ACC112 (cell line): ENCODE measurements around the gene OBP2B.

Experiments
- H2AFZ ChIP-seq: fragments of 200-600 bp; sonication (generic); one replicate; pipeline ENCODE4 v1.6.0; 2017; ENCODE audit warnings: antibody characterized with exemption, low read length; ENCODE audit not compliant: unreplicated experiment
- H3K27ac ChIP-seq: fragments of 200-600 bp; sonication (generic); 2 replicates; pipeline ENCODE4 v1.5.1; 2014; ENCODE audit warnings: low read depth, mild to moderate bottlenecking, antibody characterized with exemption, low read length, moderate library complexity
- H3K27me3 ChIP-seq: fragments of 200-600 bp; sonication (generic); 2 replicates; pipeline ENCODE4 v1.6.1; 2014; ENCODE audit warnings: mild to moderate bottlenecking, antibody characterized with exemption, low read length, moderate library complexity, mixed read lengths; ENCODE audit not compliant: insufficient read depth
- H3K36me3 ChIP-seq: fragments of 200-600 bp; sonication (generic); 2 replicates; pipeline ENCODE4 v1.6.1; 2016; ENCODE audit warnings: mild to moderate bottlenecking, antibody characterized with exemption, low read length, moderate library complexity, mixed read lengths; ENCODE audit not compliant: insufficient read depth
- H3K4me1 ChIP-seq: fragments of 200-600 bp; sonication (generic); one replicate; pipeline ENCODE4 v1.6.1; 2016; ENCODE audit warnings: low read length, mixed read lengths; ENCODE audit not compliant: insufficient read depth, unreplicated experiment, control insufficient read depth
- H3K4me3 ChIP-seq: fragments of 200-600 bp; sonication (generic); 2 replicates; pipeline ENCODE4 v1.5.1; 2014; ENCODE audit warnings: mild to moderate bottlenecking, low read depth, low read length
- H3K79me2 ChIP-seq: fragments of 200-600 bp; sonication (generic); one replicate; pipeline ENCODE4 v1.6.0; 2016; ENCODE audit warnings: low read length; ENCODE audit not compliant: control insufficient read depth, unreplicated experiment, insufficient read depth

OBP2B gene

DNA sequence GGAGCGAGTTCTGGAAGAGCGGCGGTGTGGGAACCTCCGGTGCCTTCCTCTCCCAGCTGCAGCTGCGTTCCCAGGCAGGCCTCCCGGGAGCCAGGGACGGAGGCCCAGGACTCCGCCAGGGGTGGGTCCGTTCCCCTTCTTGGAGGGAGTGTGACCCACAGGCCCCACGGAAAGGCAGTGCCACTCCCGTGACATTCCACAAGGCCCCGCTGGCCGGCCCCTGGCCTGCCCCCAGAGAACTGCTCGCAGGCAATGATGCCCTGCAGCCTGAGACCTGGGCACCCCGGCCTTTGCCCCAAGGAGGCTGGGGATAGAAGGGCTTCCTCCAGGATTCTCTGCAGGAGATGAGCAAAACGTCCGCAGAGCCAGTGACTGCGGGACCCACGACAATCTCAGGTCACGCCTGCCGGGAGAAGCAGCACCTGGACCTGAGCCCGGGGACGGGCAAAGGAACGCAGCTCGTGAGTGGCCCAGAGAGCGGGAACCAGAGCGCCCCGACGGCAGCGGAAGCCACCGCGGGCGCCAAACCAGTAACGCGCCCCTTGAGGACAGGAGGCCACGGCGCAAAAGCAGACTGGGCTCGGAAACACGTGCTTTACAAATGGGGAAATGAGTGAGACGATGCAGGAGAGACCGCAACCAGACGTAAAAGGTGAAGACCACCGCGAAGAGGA is 9.3 kb downstream of the OBP2B start:
- Histone ChIP-seq H3K4me3 (no peak overlapping the region), H3K27me3 (peaks cover 72% of the 10 kb centered on the region), H3K27ac (no peak overlapping the region), H2AFZ (no peak overlapping the region), H3K79me2 (no peaks in the 10 kb centered on the region), H3K4me1 (no peaks in the 10 kb centered on the region), H3K36me3 (no peaks in the 10 kb centered on the region)

- Histone ChIP-seq H3K79me2 (no peaks in the 10 kb centered on the region), H3K4me1 (no peaks in the 10 kb centered on the region), H2AFZ (no peak overlapping the region), H3K27me3 (peaks cover 61% of the 10 kb centered on the region), H3K27ac (no peak overlapping the region), H3K36me3 (no peaks in the 10 kb centered on the region), H3K4me3 (no peak overlapping the region)
These were observed 14.0 kb downstream of the OBP2B start for GRCh38 chr9:133195029-133195428.

- Histone ChIP-seq H3K27me3 (peaks cover 59% of the 10 kb centered on the region), H3K4me1 (no peaks in the 10 kb centered on the region), H3K79me2 (no peaks in the 10 kb centered on the region), H3K4me3 (no peak overlapping the region), H2AFZ (no peak overlapping the region), H3K27ac (no peak overlapping the region), H3K36me3 (no peaks in the 10 kb centered on the region)
These were observed 14.5 kb downstream of the OBP2B start for GRCh38 chr9:133194597-133194996.

GRCh38 chr9:133191989-133192388 is 17.1 kb downstream of the OBP2B start:
- Histone ChIP-seq H2AFZ (no peak overlapping the region), H3K4me3 (no peak overlapping the region), H3K27ac (no peak overlapping the region), H3K36me3 (no peaks in the 10 kb centered on the region), H3K79me2 (no peaks in the 10 kb centered on the region), H3K4me1 (no peaks in the 10 kb centered on the region), H3K27me3 (peaks cover 72% of the 10 kb centered on the region)

DNA sequence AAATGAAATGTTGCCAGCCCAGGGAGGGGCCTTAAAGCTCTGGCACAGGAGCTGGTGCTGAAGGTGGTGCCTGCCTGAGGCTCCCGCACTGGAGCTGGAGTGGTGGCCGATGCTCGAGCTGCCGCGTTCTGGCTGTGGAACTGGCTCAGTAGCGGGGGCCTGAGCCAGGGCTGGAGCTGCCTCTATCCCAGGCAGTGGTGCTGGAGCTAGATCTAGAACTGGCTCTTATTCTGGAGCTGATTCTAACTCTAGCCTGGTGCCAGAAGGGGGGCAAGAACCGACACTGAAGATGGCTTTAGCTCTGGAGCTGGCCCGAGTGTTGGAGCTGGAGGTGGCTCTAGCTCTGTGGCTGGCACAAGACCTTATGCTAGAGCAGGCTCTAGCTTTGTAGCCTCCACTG is 19.2 kb downstream of the OBP2B start:
- no peaks in the 10 kb centered on the region for H3K79me2 ChIP-seq
- H3K4me3 ChIP-seq = no peak overlapping the region
- H3K27me3 ChIP-seq = peaks cover 61% of the 10 kb centered on the region

DNA sequence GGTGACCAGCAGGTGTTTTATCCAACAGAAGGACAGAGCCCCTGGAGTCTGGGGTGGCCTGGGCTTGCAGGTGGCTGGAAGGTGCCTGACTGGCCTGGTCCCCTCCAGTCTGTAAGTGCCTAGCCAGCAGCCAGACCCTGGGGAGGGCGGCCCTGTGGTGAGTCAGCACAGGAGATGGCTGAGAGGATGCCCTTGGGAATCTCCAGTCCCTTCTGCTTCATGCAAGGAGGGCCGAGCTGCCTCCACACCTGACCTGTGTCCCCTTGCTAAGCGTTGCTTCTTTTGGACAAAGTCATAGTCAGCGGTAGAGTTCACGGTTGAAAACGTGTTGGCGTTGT is 20.2 kb downstream of the OBP2B start:
- Histone ChIP-seq H3K27me3 (peaks cover 56% of the 10 kb centered on the region), H2AFZ (no peak overlapping the region), H3K4me3 (no peak overlapping the region), H3K36me3 (no peaks in the 10 kb centered on the region), H3K27ac (no peak overlapping the region), H3K79me2 (no peaks in the 10 kb centered on the region), H3K4me1 (no peaks in the 10 kb centered on the region)

More for the DNA sequence above, 19.2 kb downstream of the OBP2B start:
- H2AFZ ChIP-seq = no peak overlapping the region
- H3K4me1 ChIP-seq = no peaks in the 10 kb centered on the region
- no peak overlapping the region for H3K27ac ChIP-seq
- H3K36me3 ChIP-seq = no peaks in the 10 kb centered on the region

GRCh38 chr9:133188006-133188842 is 20.8 kb downstream of the OBP2B start:
- H3K27ac ChIP-seq = no peak overlapping the region
- no peaks in the 10 kb centered on the region for H3K4me1 ChIP-seq
- H3K27me3 ChIP-seq = peaks cover 54% of the 10 kb centered on the region
- H3K79me2 ChIP-seq = no peaks in the 10 kb centered on the region
- no peaks in the 10 kb centered on the region for H3K36me3 ChIP-seq
- no peak overlapping the region for H3K4me3 ChIP-seq
- no peak overlapping the region for H2AFZ ChIP-seq

DNA sequence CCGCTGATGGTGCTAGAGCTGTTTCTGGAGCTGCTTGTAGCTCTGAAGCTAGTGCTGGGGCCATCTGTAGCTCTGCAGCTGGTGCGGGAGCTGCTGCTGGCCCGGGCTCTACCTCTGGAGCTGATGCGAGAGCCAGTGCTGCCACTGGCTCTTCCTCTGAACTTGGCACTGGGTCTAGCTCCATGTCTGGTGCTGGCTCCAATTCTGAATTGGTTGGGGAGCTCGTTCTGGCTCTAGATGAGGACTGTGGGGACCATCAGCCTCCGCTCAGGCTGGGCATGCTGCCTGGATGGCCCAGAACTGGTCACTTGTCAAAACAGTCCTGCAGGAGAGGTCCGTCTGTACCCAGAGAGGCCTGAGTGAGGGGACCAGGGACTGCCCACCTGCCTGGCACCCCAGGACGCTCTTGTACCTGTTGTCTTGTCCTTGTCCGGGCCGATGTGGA is 21.5 kb downstream of the OBP2B start:
- H3K27ac ChIP-seq = no peak overlapping the region

DNA sequence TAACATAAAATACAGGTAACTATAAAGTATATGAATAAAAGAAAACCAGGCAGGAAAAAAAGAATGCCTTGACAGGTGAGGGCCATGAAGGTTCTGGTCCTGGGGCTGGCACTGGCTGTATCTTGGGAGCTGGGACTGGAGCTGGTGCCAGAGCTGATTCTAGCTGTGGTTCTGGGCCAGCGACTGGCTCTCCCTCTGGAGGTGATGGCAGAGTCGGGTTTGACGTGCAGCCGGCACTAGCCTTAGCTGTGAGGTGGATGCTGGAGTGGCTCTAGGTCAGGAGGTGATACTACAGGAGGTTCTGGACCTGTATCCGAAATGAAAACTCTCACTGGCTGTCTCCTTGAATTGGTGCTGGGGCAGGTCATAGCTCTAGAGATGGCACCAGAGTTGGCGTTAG is 22.3 kb downstream of the OBP2B start:
- H2AFZ ChIP-seq = no peak overlapping the region
- no peak overlapping the region for H3K27ac ChIP-seq
- H3K27me3 ChIP-seq = peaks cover 54% of the 10 kb centered on the region
- no peaks in the 10 kb centered on the region for H3K4me1 ChIP-seq
- H3K4me3 ChIP-seq = no peak overlapping the region
- H3K36me3 ChIP-seq = no peaks in the 10 kb centered on the region
- no peaks in the 10 kb centered on the region for H3K79me2 ChIP-seq

More for the DNA sequence above, 21.5 kb downstream of the OBP2B start:
- H3K27me3 ChIP-seq = peaks cover 54% of the 10 kb centered on the region
- no peak overlapping the region for H2AFZ ChIP-seq
- no peaks in the 10 kb centered on the region for H3K79me2 ChIP-seq
- H3K4me1 ChIP-seq = no peaks in the 10 kb centered on the region
- H3K36me3 ChIP-seq = no peaks in the 10 kb centered on the region
- no peak overlapping the region for H3K4me3 ChIP-seq

GRCh38 chr9:133184971-133185370 is 24.1 kb downstream of the OBP2B start:
- H3K27ac ChIP-seq = no peak overlapping the region
- H3K4me3 ChIP-seq = no peak overlapping the region
- no peaks in the 10 kb centered on the region for H3K79me2 ChIP-seq
- peaks cover 51% of the 10 kb centered on the region for H3K27me3 ChIP-seq
- H3K4me1 ChIP-seq = no peaks in the 10 kb centered on the region
- H2AFZ ChIP-seq = no peak overlapping the region
- no peaks in the 10 kb centered on the region for H3K36me3 ChIP-seq

- H3K4me3 ChIP-seq = no peak overlapping the region
- H3K27me3 ChIP-seq = peaks cover 45% of the 10 kb centered on the region
- no peaks in the 10 kb centered on the region for H3K4me1 ChIP-seq
- no peaks in the 10 kb centered on the region for H3K36me3 ChIP-seq
- no peaks in the 10 kb centered on the region for H3K79me2 ChIP-seq
- no peak overlapping the region for H2AFZ ChIP-seq
- H3K27ac ChIP-seq = no peak overlapping the region
These were observed 26.9 kb downstream of the OBP2B start for GRCh38 chr9:133182151-133182550.
